Stimulated activated CD4-positive, alpha-beta T cell treated with anti-CD3 and anti-CD28 coated beads, Interleukin-4, amount 100 ng/mL, for 24 hours (primary cell): ENCODE results near the gene DUOX2.
A peak's percentile ranks its signal among the peaks of the same experiment; 100 is the strongest.
"Not testable (repeated sequence)": the region's sequence is repeated elsewhere in the genome, so short reads cannot be mapped to it uniquely, and the experiment has no call there.

ENCODE experiments used
- DNase-seq: peaks from one replicate; pipeline ENCODE4 v3.0.0-alpha.2; 2020

DUOX2 gene

GRCh38 chr15:45118131-45118588 is 4.2 kb upstream of the DUOX2 start:
- DNase-seq = peak; percentile 89

- no peak for DNase-seq
Measured at GRCh38 chr15:45117308-45118130, 3.5 kb upstream of the DUOX2 start.

- DNase-seq = no peak
Measured at GRCh38 chr15:45116482-45117307, 2.7 kb upstream of the DUOX2 start.

GRCh38 chr15:45116006-45116481 is 2.1 kb upstream of the DUOX2 start:
- no peak for DNase-seq

GRCh38 chr15:45115312-45115820 is 1.4 kb upstream of the DUOX2 start:
- no peak for DNase-seq

GRCh38 chr15:45114751-45115085 is 746 bp upstream of the DUOX2 start:
- DNase-seq = no peak

GRCh38 chr15:45113380-45113990 is 487 bp downstream of the DUOX2 start:
- DNase-seq = no peak

GRCh38 chr15:45112591-45113379 is 1.2 kb downstream of the DUOX2 start:
- no peak for DNase-seq

GRCh38 chr15:45112143-45112590 is 1.8 kb downstream of the DUOX2 start:
- no peak for DNase-seq

- no peak for DNase-seq
Measured at GRCh38 chr15:45111390-45112142, 2.4 kb downstream of the DUOX2 start.

GRCh38 chr15:45110256-45110820 is 3.6 kb downstream of the DUOX2 start:
- DNase-seq = no peak

- DNase-seq = no peak
Measured at GRCh38 chr15:45107941-45108630, 5.9 kb downstream of the DUOX2 start.

GRCh38 chr15:45106002-45106790 is 7.8 kb downstream of the DUOX2 start:
- no peak for DNase-seq

- no peak for DNase-seq
Measured at GRCh38 chr15:45105586-45105985, 8.4 kb downstream of the DUOX2 start.

GRCh38 chr15:45104170-45104569 is 9.8 kb downstream of the DUOX2 start:
- DNase-seq = not testable (repeated sequence)

GRCh38 chr15:45102226-45102625 is 11.7 kb downstream of the DUOX2 start:
- DNase-seq = no peak

- DNase-seq = no peak
Measured at GRCh38 chr15:45101749-45102148, 12.2 kb downstream of the DUOX2 start.

GRCh38 chr15:45100884-45101625 is 12.9 kb downstream of the DUOX2 start:
- no peak for DNase-seq
